Femur (tissue), 1 donor: ENCODE measurements around the gene SLC13A3.

Experiments used
- DNase-seq: peaks from one replicate; pipeline ENCODE4 v3.0.0-alpha.2; 2017

SLC13A3 gene

GRCh38 chr20:46649965-46650542 is 1.2 kb downstream of the SLC13A3 start:
- no peak for DNase-seq

GRCh38 chr20:46649650-46649949 is 1.7 kb downstream of the SLC13A3 start:
- no peak for DNase-seq

- no peak for DNase-seq
Measured at GRCh38 chr20:46648903-46649649, 2.2 kb downstream of the SLC13A3 start.

- DNase-seq = no peak
Measured at GRCh38 chr20:46647469-46647868, 3.8 kb downstream of the SLC13A3 start.

GRCh38 chr20:46646659-46647380 is 4.4 kb downstream of the SLC13A3 start:
- no peak for DNase-seq

GRCh38 chr20:46646122-46646521 is 5.1 kb downstream of the SLC13A3 start:
- no peak for DNase-seq

- DNase-seq = no peak
Measured at GRCh38 chr20:46644733-46645132, 6.5 kb downstream of the SLC13A3 start.

GRCh38 chr20:46644160-46644559 is 7.1 kb downstream of the SLC13A3 start:
- DNase-seq = no peak

GRCh38 chr20:46642969-46643343 is 8.3 kb downstream of the SLC13A3 start:
- DNase-seq = no peak

- DNase-seq = no peak
Measured at GRCh38 chr20:46642265-46642968, 8.8 kb downstream of the SLC13A3 start.

GRCh38 chr20:46641424-46641823 is 9.8 kb downstream of the SLC13A3 start:
- no peak for DNase-seq

- DNase-seq = no peak
Measured at GRCh38 chr20:46640536-46641311, 10.5 kb downstream of the SLC13A3 start.

GRCh38 chr20:46640044-46640443 is 11.2 kb downstream of the SLC13A3 start:
- no peak for DNase-seq

GRCh38 chr20:46639587-46639986 is 11.7 kb downstream of the SLC13A3 start:
- DNase-seq = no peak

- no peak for DNase-seq
Measured at GRCh38 chr20:46638898-46639274, 12.4 kb downstream of the SLC13A3 start.

- no peak for DNase-seq
Measured at GRCh38 chr20:46638134-46638897, 12.9 kb downstream of the SLC13A3 start.

- DNase-seq = no peak
Measured at GRCh38 chr20:46637427-46638133, 13.7 kb downstream of the SLC13A3 start.

- DNase-seq = no peak
Measured at GRCh38 chr20:46637020-46637419, 14.2 kb downstream of the SLC13A3 start.

- no peak for DNase-seq
Measured at GRCh38 chr20:46636514-46636913, 14.7 kb downstream of the SLC13A3 start.

- DNase-seq = no peak
Measured at GRCh38 chr20:46635514-46636136, 15.6 kb downstream of the SLC13A3 start.

GRCh38 chr20:46634528-46634927 is 16.7 kb downstream of the SLC13A3 start:
- DNase-seq = no peak
